ENCODE measurements around the gene C12orf43.

DNA sequence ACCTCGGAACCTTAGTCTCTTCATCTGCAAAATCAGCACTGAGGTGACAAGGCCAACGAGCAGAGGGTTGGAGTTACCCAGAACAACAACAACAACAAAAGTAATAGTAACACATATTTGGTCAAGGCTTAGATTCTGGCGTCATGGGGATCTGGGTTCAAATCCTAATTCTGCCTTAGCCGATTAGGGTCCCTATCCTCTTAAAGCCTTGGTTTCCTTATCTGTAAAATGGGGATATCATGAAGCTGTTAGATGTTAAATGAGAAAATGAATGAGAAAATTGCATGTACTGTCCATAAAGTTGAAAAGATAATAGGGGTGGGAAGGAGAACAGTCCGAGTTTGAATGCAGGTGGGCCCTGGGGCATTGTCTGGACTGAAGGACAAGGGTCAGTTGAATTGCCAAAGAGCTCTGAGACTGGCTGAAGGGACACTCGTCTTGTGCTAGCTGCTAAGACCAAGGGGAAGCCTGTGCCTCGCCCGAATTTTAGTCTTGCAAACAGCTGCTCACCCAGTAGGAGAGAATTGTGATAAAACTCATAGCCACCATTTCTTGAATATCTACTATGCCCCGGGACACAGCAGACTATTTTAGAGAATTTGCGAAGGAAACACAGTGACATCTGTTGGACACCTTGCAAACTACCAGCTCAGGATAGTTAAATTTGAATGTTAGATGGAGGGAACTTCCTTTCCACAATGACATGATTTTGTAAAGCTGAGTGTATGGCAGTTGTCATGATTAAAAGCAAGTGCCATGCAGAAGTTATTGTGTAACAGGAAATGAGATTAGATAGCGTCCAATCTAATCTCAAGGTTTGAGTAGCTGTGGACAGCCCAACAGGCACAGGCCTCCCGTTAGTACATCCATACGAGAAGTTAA lies 44.7 kb downstream of the C12orf43 start:
- TF ChIP-seq, protein P1, sequence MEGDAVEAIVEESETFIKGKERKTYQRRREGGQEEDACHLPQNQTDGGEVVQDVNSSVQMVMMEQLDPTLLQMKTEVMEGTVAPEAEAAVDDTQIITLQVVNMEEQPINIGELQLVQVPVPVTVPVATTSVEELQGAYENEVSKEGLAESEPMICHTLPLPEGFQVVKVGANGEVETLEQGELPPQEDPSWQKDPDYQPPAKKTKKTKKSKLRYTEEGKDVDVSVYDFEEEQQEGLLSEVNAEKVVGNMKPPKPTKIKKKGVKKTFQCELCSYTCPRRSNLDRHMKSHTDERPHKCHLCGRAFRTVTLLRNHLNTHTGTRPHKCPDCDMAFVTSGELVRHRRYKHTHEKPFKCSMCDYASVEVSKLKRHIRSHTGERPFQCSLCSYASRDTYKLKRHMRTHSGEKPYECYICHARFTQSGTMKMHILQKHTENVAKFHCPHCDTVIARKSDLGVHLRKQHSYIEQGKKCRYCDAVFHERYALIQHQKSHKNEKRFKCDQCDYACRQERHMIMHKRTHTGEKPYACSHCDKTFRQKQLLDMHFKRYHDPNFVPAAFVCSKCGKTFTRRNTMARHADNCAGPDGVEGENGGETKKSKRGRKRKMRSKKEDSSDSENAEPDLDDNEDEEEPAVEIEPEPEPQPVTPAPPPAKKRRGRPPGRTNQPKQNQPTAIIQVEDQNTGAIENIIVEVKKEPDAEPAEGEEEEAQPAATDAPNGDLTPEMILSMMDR (conservative IDR thresholded peaks at IDR 0.05) = peak; percentile 77
- no peak for TF ChIP-seq EZH2 (IDR thresholded peaks at IDR 0.05; ENCODE audit: low read depth)
